GM21360 (cell line): ENCODE results near the gene IRF9.
"Not testable (repeated sequence)": the region's sequence is repeated elsewhere in the genome, so short reads cannot be mapped to it uniquely, and the experiment has no call there.

Experiments
- ATAC-seq: cut with Tn5 transposase; IDR thresholded peaks from one replicate; pipeline ENCODE4 v1.9.1; 2021; ENCODE audit warnings: mild to moderate bottlenecking, moderate library complexity; ENCODE audit not compliant: unreplicated experiment

The IRF9 gene

GRCh38 chr14:24190416-24190815 lies 29.4 kb downstream of the IRF9 start:
- no peak for ATAC-seq

DNA sequence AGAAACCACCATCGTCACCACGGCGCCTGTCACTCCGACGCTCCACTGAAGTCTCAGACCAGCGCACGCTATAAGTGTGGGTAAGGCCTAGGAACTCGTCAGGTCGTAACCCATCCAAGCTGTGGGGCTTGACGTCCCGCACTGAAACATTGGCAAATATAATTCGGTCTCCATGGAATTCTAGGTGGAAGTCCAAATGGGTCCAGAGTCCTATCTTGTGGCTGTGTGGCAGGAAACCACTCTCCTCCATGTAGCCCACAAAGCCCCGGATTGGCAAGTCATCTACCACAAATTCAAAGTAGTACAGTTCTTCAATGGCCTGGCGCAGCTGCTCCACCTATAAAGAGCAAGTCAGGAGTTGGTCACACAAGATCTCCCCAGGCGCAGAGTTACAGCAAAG lies 31.9 kb downstream of the IRF9 start:
- no peak for ATAC-seq

- no peak for ATAC-seq
Measured at GRCh38 chr14:24194186-24194872, 33.3 kb downstream of the IRF9 start.

- ATAC-seq = no peak
Measured at GRCh38 chr14:24194873-24195185, 33.8 kb downstream of the IRF9 start.

- ATAC-seq = peak; percentile 78
Measured at GRCh38 chr14:24195186-24196070, 34.4 kb downstream of the IRF9 start, which contains the start of gene TM9SF1. Gene TM9SF1, minus strand, starts transcription at chr14:24195441. Its CDS starts 422 bp downstream, at chr14:24195019.

DNA sequence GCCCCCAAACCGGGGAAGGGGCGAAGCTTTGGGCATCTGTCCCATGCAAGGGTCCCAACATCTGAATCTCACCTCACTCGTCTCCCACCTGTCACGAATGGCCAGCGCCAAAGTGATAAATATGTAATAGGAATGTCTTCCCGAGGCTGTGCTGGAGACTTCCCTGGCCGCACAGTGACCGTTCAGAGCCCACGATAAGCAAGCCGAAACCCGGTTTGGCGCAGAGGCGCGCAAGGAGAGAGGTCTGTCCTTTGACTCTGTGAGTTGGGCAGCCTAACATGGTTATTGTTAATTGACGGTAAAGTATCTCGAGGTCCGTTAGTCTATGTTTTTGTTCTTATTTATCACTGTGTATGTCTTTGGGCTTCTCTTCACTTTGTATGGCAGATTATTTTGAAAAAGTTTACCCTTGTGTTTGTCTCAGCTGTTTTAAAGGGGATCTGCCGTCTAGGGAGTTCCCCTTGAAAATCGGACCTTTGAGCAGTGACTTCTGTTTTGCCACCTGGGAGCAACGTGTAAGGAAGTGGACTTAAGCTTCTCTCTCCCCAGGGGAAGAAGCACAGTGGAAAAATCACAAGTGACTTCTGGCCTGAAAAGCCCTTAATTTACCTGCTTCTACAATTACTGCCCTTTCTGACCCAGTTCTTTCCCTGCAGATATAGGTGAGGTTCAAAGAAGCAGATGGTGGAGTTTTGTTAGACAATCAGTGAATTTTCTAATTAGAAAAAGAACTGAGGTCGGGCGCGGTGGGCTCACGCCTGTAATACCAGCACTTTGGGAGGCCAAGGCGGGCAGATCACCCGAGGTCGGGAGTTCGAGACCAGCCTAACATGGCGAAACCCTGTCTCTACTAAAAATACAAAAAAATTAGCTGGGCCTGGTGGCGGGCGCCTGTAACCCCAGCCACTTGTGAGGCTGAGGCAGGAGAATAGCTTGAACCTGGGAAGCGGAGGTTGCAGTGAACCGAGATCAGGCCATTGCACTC lies 35.3 kb downstream of the IRF9 start:
- no peak for ATAC-seq

DNA sequence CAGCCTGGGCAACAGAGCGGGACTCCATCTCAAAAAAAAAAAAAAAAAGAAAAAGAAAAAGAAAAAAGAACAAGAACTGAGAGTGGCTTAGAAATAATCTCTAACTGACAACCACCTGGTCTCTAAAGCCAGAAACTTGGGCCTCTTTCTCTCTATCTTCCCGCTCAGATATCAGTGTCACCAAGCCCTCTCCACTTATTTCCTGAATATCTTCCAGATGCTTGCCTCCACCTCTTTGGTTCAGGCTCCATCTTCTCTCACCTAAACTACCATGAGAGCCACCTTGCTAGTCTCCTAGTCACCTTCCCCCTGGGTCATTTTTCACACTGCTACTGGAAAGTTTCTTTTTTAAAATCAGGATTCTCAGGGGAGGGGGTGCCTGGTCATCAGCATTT lies 36.0 kb downstream of the IRF9 start:
- no peak for ATAC-seq

DNA sequence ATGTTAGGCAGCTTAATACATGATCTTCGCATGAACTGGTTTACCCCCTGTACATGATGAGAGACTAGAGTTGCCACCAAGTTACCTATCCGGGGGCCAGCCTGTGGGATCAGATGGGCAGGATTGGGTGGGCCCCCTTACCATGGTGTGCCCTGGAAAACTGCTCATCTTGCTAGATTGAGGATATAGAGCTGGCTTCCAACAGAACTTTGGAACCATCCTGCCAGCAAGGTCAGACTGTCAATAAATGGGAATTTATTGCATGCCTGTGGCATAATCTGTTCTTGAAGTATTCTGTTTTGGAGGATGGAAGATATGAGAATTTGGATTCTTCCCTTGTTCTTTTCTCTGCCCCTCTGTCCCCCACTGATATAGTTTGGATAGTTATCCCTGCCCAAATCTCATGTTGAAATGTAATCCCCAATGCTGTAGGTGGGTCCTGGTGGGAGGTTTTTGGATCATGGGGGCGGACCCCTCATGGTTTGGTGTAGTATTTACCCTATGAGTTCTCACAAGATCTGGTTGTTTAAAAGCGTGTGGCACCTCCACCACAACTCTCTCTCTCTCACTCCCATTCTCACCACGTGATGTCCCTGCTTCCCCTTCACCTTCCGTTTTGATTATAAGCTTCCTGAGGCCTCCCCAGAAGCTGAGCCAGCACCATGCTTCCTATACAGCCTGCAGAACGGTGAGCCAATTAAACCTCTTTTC lies 37.9 kb downstream of the IRF9 start:
- ATAC-seq = no peak

- not testable (repeated sequence) for ATAC-seq
Measured at GRCh38 chr14:24202538-24202937, 41.5 kb downstream of the IRF9 start.

- not testable (repeated sequence) for ATAC-seq
Measured at GRCh38 chr14:24203249-24203886, 42.3 kb downstream of the IRF9 start.

- no peak for ATAC-seq
Measured at GRCh38 chr14:24204163-24205146, 43.4 kb downstream of the IRF9 start.

DNA sequence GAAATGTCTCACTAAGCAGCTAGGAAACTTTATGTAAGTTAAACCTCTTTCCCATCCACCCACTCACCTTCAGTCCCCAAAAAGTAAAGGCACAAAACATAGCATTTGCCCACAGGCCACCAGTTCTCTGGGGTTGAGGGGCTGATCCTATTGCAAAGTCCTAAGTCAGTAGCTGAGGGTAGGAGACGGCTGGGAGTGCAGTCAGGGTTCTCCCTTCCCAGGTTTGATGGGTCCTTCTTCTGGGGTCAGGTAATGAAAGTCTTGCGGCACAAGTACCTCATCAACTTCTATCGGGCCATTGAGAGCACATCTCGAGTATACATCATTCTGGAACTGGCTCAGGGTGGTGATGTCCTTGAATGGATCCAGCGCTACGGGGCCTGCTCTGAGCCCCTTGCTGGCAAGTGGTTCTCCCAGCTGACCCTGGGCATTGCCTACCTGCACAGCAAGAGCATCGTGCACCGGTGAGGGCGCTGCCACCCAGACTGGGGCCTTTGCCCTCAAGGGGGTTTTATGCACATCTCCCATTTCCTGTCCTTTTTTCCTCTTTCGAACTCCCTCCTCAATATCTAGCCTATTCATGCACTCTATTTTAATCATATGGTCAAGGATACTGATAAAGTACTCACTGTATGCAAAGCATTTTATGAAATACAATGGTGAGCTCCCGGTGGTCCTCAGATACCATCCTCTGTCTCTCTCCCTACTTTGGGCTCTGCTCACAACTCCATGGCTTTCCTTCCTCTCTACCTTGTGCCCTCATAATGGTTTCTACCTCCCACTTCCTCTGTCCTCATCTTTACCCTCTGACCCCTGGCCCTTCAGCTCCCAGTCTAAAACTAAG lies 45.4 kb downstream of the IRF9 start:
- no peak for ATAC-seq

DNA sequence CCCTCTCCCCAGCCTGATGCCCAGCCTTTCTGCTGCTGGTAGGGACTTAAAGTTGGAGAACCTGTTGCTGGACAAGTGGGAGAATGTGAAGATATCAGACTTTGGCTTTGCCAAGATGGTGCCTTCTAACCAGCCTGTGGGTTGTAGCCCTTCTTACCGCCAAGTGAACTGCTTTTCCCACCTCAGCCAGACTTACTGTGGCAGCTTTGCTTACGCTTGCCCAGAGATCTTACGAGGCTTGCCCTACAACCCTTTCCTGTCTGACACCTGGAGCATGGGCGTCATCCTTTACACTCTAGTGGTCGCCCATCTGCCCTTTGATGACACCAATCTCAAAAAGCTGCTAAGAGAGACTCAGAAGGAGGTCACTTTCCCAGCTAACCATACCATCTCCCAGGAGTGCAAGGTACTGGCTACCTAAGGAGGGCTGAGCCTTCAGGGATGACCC lies 46.1 kb downstream of the IRF9 start:
- no peak for ATAC-seq

- no peak for ATAC-seq
Measured at GRCh38 chr14:24207625-24208024, 46.6 kb downstream of the IRF9 start.

- ATAC-seq = no peak
Measured at GRCh38 chr14:24211311-24211710, 50.2 kb downstream of the IRF9 start.

DNA sequence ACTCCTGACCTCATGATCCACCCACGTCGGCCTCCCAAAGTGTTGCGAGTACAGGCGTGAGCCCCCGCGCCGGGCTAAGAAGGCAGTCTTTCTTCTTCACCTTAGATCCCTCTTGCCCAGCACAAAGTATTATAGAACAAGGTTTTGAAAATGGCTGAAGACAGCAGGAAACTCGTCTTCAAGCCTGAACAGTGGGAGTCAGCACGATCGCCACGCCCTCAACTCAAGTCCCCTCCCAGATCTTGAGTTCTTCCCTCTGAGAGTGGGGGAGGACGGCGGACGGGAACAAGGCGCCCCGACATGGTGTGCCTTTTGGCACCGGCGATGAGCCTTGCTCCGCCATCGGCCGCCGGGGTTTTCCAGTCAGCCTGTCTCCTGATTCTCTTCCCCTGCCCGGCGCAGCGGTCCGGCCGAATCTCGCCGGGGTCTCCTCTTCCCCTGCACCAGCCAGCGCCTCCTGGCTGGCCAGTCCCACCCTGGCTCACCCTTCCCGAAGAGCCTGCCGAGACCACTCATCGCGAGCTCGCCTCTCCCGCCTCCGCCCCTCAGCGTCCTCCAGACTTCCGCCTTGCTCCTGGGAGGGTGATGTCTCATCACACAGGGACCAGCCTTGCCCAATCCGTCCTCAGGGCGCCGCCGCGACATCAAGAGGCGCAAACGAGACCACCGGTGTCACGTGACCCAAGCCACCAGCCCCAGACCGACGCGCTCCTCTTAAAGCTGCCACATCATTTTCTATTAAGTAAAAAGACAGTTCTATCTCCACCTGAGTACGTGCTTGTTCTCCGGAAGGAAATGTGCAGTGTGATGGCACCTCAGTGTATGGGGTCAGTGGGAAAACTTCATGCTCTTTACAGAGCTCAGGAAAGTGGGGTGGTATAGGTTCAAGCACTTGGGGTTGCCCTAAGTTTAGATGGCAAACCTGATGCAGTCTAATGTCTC lies 52.1 kb downstream of the IRF9 start, which contains the start of gene CHMP4A:
Gene CHMP4A, minus strand, starts transcription at position 565 of the 942 bp plus-strand sequence. Its CDS starts 49 bp downstream, at position 516.
- ATAC-seq = peak; percentile 72
